NCI-H2029 (cell line): ENCODE data around the gene METAP1D.

ENCODE experiments used
- DNase-seq: peaks from one replicate; lab custom pipeline; 2025; lab: John Stamatoyannopoulos, UW

METAP1D gene

GRCh38 chr2:172091761-172092566 is 92.2 kb downstream of the METAP1D start:
- no peak for DNase-seq

DNA sequence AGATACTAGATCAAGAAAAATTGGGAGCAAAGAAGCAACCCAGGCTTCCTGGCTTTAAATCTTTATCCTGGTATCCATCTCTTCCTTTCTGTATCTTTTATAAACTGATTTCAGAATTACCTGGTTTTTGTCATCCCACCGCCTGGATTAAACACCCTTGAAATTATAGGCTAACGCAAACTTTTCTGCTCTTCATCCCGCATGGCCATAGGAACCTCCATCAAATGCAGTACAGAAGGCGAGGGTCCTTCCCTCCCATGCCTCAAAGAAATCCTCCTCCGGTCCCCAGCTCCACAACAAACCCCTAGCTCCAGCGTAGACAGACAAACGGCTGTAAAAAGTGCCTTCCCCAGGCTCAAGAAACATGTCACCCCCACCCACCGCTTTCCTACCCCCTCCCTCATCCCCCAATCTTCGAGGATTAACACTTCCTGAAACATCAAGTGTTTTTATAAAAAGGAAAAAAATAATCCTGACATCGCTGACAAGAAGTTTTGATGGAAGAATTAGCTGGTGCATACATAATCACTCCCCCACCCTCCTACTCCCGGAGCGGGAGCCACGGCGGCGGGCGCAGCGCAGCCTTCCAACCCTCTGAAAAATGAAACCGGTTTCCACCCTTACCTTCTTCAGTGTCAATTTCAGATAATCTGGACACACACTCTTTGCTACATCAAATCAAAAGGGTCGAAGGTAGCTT is 93.1 kb downstream of the METAP1D start:
- DNase-seq = no peak

DNA sequence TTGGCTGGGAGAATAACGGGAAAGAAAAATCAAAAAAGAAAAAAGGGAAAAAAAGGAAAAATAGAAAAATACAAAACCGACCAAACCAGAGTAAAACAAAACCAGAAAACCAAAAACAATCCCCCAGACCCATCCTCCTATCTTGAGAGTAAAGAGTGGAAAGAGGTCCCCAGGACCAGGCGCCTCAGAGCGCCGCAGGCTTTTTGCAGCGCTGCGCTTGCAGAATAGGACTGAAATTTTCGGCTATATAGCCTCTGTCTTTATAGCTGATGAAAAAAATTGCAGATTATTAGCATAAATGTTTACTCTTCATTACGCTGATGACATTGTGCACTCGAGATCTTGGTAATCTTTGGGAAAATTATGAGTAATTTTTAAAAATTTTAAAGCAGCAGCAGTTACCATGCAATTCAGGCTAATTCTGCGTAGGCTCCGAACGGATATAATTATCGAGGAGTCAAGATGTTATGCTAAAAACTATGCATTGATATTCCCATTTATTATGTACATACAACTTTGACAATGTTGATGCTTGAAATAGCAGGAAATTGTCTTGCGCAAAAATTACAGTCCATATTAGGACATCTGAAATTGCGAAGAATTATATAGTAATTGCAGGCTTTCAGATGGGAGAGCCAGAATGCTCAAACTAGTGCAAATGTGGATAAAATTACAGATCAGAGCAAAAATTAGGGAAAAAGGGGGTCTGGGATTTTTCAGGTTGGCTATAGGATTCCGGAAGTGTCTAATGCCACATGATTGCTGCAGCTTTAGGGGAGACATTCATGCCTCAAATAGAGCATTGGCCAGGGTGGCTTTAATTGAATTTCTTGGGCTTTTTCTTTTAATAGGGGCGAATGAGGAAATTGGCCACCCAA is 93.9 kb downstream of the METAP1D start:
- no peak for DNase-seq

GRCh38 chr2:172094294-172095145 is 94.8 kb downstream of the METAP1D start:
- DNase-seq = no peak

- DNase-seq = no peak
Observed at GRCh38 chr2:172095146-172095904, 95.6 kb downstream of the METAP1D start.

- no peak for DNase-seq
Observed at GRCh38 chr2:172095905-172096625, 96.3 kb downstream of the METAP1D start.

- no peak for DNase-seq
Observed at GRCh38 chr2:172096626-172097547, 97.1 kb downstream of the METAP1D start.

- no peak for DNase-seq
Observed at GRCh38 chr2:172097557-172098131, 97.9 kb downstream of the METAP1D start.

DNA sequence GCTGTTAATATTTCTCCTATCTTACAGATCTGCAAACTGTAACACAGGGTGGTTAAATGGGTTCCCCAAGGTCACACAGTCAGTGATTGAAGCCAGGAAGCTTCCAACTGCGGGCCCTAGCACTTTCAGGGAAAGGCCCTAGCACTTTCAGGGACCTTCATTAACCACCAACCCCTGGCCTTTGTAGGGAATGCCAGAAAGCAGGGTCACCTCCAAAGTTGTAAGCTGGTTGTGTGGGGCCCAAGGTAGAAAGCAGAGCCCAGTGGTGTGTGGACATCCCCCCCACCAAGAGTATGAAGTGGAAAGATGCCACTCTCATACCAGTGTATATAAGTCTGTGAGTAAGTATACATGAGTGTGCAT is 98.5 kb downstream of the METAP1D start:
- DNase-seq = no peak

DNA sequence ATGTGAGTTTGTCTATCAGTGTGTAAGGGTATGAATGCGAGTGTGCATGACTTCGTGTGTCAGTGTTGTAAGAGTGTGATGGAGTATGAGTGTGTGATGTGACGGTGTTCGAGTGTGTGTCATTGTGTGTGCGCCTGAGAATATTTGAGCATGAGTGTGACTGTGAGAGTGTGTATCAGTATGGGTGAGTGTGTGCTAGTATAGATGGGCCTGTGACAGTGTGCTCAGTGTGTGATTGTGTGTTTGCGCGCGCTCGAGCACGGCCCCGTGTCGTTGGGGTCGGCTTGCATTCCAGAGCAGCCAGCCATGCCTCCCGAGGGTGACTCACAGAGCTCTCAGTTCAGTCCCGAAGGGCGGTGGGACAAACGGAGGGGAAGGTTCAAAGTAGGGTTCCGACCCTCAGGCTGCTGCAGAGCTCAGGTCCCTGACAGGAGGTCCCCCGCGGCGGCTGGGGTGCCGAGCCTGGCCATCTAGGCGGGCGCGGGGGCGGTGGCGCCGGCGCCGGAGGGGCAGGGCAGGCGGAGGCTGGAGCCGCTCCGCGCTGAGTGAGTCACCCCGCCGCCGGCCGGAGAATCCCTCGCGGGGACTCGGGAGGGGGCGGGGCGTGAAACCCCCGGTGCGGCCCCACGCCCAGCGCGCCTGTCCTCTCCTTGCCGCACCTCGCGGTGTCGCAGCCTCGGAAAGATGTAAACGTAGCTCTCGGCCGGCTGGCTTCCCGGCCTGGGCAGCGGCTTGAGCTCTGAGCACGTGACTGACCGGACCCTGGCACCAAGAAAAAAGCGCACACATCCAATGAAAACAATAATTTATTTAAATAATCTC is 99.1 kb downstream of the METAP1D start:
- no peak for DNase-seq

GRCh38 chr2:172099472-172100079 is 99.8 kb downstream of the METAP1D start:
- no peak for DNase-seq

DNA sequence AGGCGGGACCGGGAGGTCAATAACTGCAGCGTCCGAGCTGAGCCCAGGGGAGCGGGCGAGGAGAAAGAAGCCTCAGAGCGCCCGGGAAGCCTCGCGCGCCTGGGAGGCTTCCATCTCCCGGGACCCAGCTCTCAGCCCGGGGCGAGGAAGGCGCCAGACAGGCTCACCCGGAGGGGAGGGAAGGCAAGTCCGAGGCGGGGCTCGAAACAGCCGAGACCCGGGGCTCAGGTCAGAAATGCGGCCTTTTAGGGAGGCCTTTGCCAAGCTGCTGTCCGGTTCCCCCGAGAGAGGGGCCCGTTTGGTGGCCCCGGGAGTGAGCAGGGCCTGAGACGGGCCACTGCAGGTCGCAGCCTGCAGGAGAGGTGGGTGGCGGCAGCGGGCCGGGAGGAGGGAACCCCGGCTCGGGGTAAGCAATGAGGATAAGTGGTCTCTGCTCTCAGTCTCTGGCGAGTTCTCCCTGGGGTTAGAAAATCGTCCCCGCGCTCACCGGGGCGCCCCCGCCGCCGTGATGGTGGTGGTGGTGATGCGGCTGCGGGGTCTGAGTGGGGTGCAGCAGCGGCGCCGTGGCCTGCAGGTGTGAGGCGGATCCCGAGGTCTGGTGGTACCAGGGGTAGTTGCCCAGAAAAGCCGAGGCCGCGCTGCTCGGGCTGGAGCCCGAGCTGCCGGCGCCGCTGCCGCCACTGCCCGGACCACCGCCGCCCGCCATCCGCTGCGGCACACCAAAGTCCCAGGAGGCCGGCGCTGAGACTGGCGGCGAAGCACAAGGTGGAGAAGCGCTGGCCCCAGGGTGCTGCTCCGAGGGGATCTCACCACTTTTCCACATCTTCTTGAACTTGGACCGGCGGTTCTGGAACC is 100.6 kb downstream of the METAP1D start:
- DNase-seq = no peak

DNA sequence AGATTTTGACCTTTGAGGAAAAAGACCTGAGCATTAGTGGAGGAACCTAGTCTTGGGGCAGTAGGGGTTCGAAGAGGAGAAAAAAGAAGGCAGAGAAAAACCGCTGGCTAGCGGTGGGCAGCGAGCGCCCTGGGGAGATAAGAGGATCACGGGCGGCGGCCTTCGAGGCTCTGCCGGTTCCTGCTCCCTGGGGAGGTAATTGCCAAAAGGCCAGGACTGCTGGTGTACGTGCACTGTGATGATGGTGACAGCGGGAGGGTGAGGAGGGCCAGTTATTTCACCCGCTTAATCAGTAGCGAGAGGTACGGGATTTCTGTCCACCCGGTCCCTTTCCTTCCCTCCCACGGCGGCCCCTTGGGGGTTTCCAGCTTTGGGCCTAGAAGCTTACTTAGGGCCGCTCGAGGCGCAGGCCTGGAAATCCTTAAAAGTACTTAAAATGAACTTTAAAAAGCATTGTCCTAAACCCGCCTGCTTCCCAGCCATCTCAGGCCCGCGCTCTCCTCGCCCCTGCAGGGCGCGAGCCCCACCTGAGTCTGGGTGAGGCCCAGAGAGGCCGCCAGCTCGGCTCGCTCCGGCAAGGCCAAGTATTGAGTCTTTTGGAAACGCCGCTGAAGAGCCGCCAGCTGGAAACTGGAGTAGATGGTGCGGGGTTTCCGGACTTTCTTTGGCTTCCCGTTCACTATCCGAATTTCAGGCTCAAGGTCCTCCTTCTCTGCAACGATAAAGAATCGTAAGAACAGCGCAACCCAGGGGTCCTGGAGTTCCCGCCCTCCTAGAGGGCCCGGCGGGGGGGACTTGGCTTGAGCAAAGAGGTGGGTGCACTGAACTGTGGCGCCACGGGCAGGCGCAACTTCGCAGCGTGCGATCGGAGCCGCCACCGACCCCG is 101.4 kb downstream of the METAP1D start:
- DNase-seq = no peak

- no peak for DNase-seq
Observed at GRCh38 chr2:172101821-172102390, 102.2 kb downstream of the METAP1D start.
